KMS-11 (cell line): Measurements from ENCODE around the gene BIK.
A peak's percentile ranks its signal among the peaks of the same experiment; 100 is the strongest.

Experiments used
- H2AFZ ChIP-seq: fragments of 200-600 bp; sonication (generic); 2 replicates; pipeline ENCODE4 v1.6.1; 2016; ENCODE audit warnings: antibody characterized with exemption, mixed run types, low read depth
- H3K27ac ChIP-seq: fragments of 200-600 bp; sonication (generic); 2 replicates; pipeline ENCODE4 v1.6.1; 2016; ENCODE audit warnings: mild to moderate bottlenecking, mixed run types
- H3K27me3 ChIP-seq: fragments of 200-600 bp; sonication (generic); 2 replicates; pipeline ENCODE4 v1.6.1; 2017; ENCODE audit warnings: mild to moderate bottlenecking, low read depth, mixed run types, moderate library complexity; ENCODE audit not compliant: insufficient read depth
- H3K36me3 ChIP-seq: fragments of 200-600 bp; sonication (generic); 2 replicates; pipeline ENCODE4 v1.6.1; 2017; ENCODE audit warnings: mild to moderate bottlenecking, mixed run types; ENCODE audit not compliant: insufficient read depth
- H3K4me1 ChIP-seq: fragments of 200-600 bp; sonication (generic); 2 replicates; pipeline ENCODE4 v1.6.1; 2016; ENCODE audit warnings: mild to moderate bottlenecking, low read depth, mixed run types; ENCODE audit not compliant: poor library complexity, severe bottlenecking
- H3K4me2 ChIP-seq: fragments of 200-600 bp; sonication (generic); 2 replicates; pipeline ENCODE4 v1.7.0; 2016; ENCODE audit warnings: mild to moderate bottlenecking, mixed run types
- H3K4me3 ChIP-seq: fragments of 200-600 bp; sonication (generic); IDR thresholded peaks from 2 replicates; pipeline ENCODE4 v1.6.1; 2017; ENCODE audit warnings: low read depth, low read length, mixed read lengths; ENCODE audit not compliant: insufficient read depth
- H3K79me2 ChIP-seq: fragments of 200-600 bp; sonication (generic); 2 replicates; pipeline ENCODE4 v1.6.1; 2016; ENCODE audit warnings: low read depth, mixed run types; ENCODE audit not compliant: insufficient read depth
- H3K9ac ChIP-seq: fragments of 200-600 bp; sonication (generic); 2 replicates; pipeline ENCODE4 v1.6.1; 2016; ENCODE audit warnings: mild to moderate bottlenecking, mixed run types
- H4K20me1 ChIP-seq: fragments of 200-600 bp; sonication (generic); 2 replicates; pipeline ENCODE4 v1.6.1; 2016; ENCODE audit warnings: mild to moderate bottlenecking, mixed run types; ENCODE audit not compliant: insufficient read depth
- CTCF ChIP-seq: fragments of 200-600 bp; sonication (generic); conservative IDR thresholded peaks from 2 replicates; pipeline ENCODE4 v1.6.1; 2017; ENCODE audit warnings: low read depth, mild to moderate bottlenecking, antibody characterized with exemption, low read length, moderate library complexity, mixed read lengths

Gene BIK

GRCh38 chr22:43152357-43153071, 42.0 kb downstream of the BIK start:
- H3K36me3 ChIP-seq: no peaks in the 10 kb centered on the region
- peaks cover 28% of the 10 kb centered on the region for H3K4me1 ChIP-seq
- no peaks in the 10 kb centered on the region for H4K20me1 ChIP-seq
- H3K79me2 ChIP-seq: peaks cover 4% of the 10 kb centered on the region; the same call in 1 of the 2 replicates
- H2AFZ ChIP-seq: peak overlapping the region; percentile 90
- H3K27ac ChIP-seq: peak overlapping the region; percentile 31; the same call in 1 of the 2 replicates
- H3K4me3 ChIP-seq: no peak overlapping the region
- H3K4me2 ChIP-seq: peak overlapping the region; percentile 73
- H3K27me3 ChIP-seq: no peaks in the 10 kb centered on the region
- peak overlapping the region; percentile 66 for H3K9ac ChIP-seq
- no peak for TF ChIP-seq CTCF

- no peak for TF ChIP-seq CTCF
- no peak overlapping the region for H3K4me2 ChIP-seq
These were observed 43.3 kb downstream of the BIK start for GRCh38 chr22:43153899-43154298.

GRCh38 chr22:43154887-43155536, 44.5 kb downstream of the BIK start:
- Histone ChIP-seq H3K4me1 (peaks cover 13% of the 10 kb centered on the region), H2AFZ (no peak overlapping the region), H3K4me2 (no peak overlapping the region), H3K27me3 (no peaks in the 10 kb centered on the region), H3K79me2 (peaks cover 4% of the 10 kb centered on the region; the same call in 1 of the 2 replicates), H3K9ac (no peak overlapping the region), H4K20me1 (no peaks in the 10 kb centered on the region), H3K36me3 (no peaks in the 10 kb centered on the region), H3K27ac (no peak overlapping the region), H3K4me3 (no peak overlapping the region)
- no peak for TF ChIP-seq CTCF

More at GRCh38 chr22:43153899-43154298, 43.3 kb downstream of the BIK start:
- H3K9ac ChIP-seq: no peak overlapping the region
- H4K20me1 ChIP-seq: no peaks in the 10 kb centered on the region
- no peak overlapping the region for H3K27ac ChIP-seq
- H3K79me2 ChIP-seq: peaks cover 4% of the 10 kb centered on the region; the same call in 1 of the 2 replicates
- no peak overlapping the region for H2AFZ ChIP-seq
- peaks cover 14% of the 10 kb centered on the region for H3K4me1 ChIP-seq
- H3K27me3 ChIP-seq: no peaks in the 10 kb centered on the region
- no peak overlapping the region for H3K4me3 ChIP-seq
- H3K36me3 ChIP-seq: no peaks in the 10 kb centered on the region

GRCh38 chr22:43155789-43156188, 45.2 kb downstream of the BIK start:
- no peak overlapping the region for H3K4me3 ChIP-seq
- H3K4me1 ChIP-seq: peaks cover 13% of the 10 kb centered on the region
- no peaks in the 10 kb centered on the region for H4K20me1 ChIP-seq
- no peaks in the 10 kb centered on the region for H3K36me3 ChIP-seq
- TF ChIP-seq CTCF: no peak
- H3K27me3 ChIP-seq: no peaks in the 10 kb centered on the region
- H3K79me2 ChIP-seq: peaks cover 4% of the 10 kb centered on the region; the same call in 1 of the 2 replicates
- no peak overlapping the region for H3K27ac ChIP-seq
- no peak overlapping the region for H2AFZ ChIP-seq
- H3K9ac ChIP-seq: no peak overlapping the region
- no peak overlapping the region for H3K4me2 ChIP-seq
